ENCODE results near the gene TRNT1. TPM values are rescaled to one million over a fixed set of nuclear protein-coding genes. Genes with fewer than 3 reads are reported as not detected.

TRNT1 gene
- total RNA-seq, 4 donors from 2014 or later, result 19.2 to 41.5 (median 28.2) TPM

- Histone ChIP-seq H3K4me3 (replicated peaks in 1 of 3) (no peak overlapping the region), H3K27ac (peak overlapping the region in 2 of 3 donors; percentile 0 to 62), H3K9me3 (no peaks in the 10 kb centered on the region), H3K4me1 (peaks cover 10 to 12% of the 10 kb centered on the region in 2 donors), H3K36me3 (peaks cover 20 to 29% of the 10 kb centered on the region in 2 donors), H3K27me3 (no peaks in the 10 kb centered on the region)
- DNase-seq, result no peak
- no peak for TF ChIP-seq POLR2A (IDR thresholded peaks at IDR 0.05)
- no peak for TF ChIP-seq CTCF (IDR thresholded peaks at IDR 0.05)
- 42 to 50% methylated on average over 2 of the region's 2 CpGs for WGBS, 2 donors
- intact Hi-C loops (cut with DNase I), result no loop called here
Measured at GRCh38 chr3:3160826-3161225, 34.1 kb downstream of the TRNT1 start.

- 63 to 65% methylated on average over 3 of the region's 3 CpGs for WGBS, 2 donors
- intact Hi-C loops (cut with DNase I), result no loop called here
- H3K4me1 ChIP-seq, result peaks cover 9 to 11% of the 10 kb centered on the region in 2 donors
- no peak overlapping the region for H3K4me3 ChIP-seq (replicated peaks in 1 of 3)
- no peaks in the 10 kb centered on the region for H3K9me3 ChIP-seq
- no peaks in the 10 kb centered on the region for H3K27me3 ChIP-seq
- DNase-seq, result no peak
- TF ChIP-seq POLR2A (IDR thresholded peaks at IDR 0.05), result no peak
- H3K27ac ChIP-seq, result no peak overlapping the region
- peaks cover 33 to 36% of the 10 kb centered on the region in 2 donors for H3K36me3 ChIP-seq
Measured at GRCh38 chr3:3165241-3165640, 38.5 kb downstream of the TRNT1 start.

- Histone ChIP-seq H3K27ac (no peak overlapping the region), H3K9me3 (no peaks in the 10 kb centered on the region), H3K4me3 (replicated peaks in 1 of 3) (no peak overlapping the region), H3K36me3 (peaks cover 36% of the 10 kb centered on the region in 2 donors), H3K4me1 (peaks cover 5 to 7% of the 10 kb centered on the region in 2 donors), H3K27me3 (no peaks in the 10 kb centered on the region)
- WGBS, 2 donors, result 94 to 95% methylated on average over 3 of the region's 3 CpGs
- DNase-seq, result no peak
- intact Hi-C loops (cut with DNase I), result no loop called here
- TF ChIP-seq CTCF (IDR thresholded peaks at IDR 0.05), result no peak
- TF ChIP-seq POLR2A (IDR thresholded peaks at IDR 0.05), result no peak
Measured at GRCh38 chr3:3165650-3166049, 38.9 kb downstream of the TRNT1 start.

GRCh38 chr3:3170998-3171397 lies 44.3 kb downstream of the TRNT1 start:
- H3K27ac ChIP-seq, result no peak overlapping the region
- 67% methylated on average over 5 of the region's 5 CpGs for WGBS, 2 donors
- intact Hi-C loops (cut with DNase I), result no loop called here
- TF ChIP-seq CTCF (IDR thresholded peaks at IDR 0.05), result peak in 4 of 6 experiments; percentile 14 to 39 (median 28)
- no peak for TF ChIP-seq POLR2A (IDR thresholded peaks at IDR 0.05)
- H3K4me3 ChIP-seq (replicated peaks in 1 of 3), result no peak overlapping the region
- peaks cover 0 to 5% of the 10 kb centered on the region in 2 donors for H3K4me1 ChIP-seq
- peaks cover 38 to 50% of the 10 kb centered on the region in 2 donors for H3K36me3 ChIP-seq
- DNase-seq, result no peak
- no peaks in the 10 kb centered on the region for H3K27me3 ChIP-seq
- no peaks in the 10 kb centered on the region for H3K9me3 ChIP-seq

GRCh38 chr3:3172627-3173026 lies 45.9 kb downstream of the TRNT1 start:
- no peak for DNase-seq
- H3K36me3 ChIP-seq, result peaks cover 32 to 41% of the 10 kb centered on the region in 2 donors
- H3K27ac ChIP-seq, result peak overlapping the region; percentile 20 to 67 (median 35)
- intact Hi-C loops (cut with DNase I), result no loop called here
- no peak for TF ChIP-seq CTCF (IDR thresholded peaks at IDR 0.05)
- H3K4me3 ChIP-seq (replicated peaks in 1 of 3), result no peak overlapping the region
- peaks cover 6% of the 10 kb centered on the region in 2 donors for H3K4me1 ChIP-seq
- 63 to 64% methylated on average over 1 of the region's 1 CpG for WGBS, 2 donors
- H3K27me3 ChIP-seq, result no peaks in the 10 kb centered on the region
- no peaks in the 10 kb centered on the region for H3K9me3 ChIP-seq
